HG02852 (cell line): ENCODE measurements around the gene EYA2.

Experiments
- ATAC-seq: cut with Tn5 transposase; IDR thresholded peaks from one replicate; pipeline ENCODE4 v1.9.1; 2021; ENCODE audit warnings: mild to moderate bottlenecking, moderate library complexity; ENCODE audit not compliant: unreplicated experiment

The EYA2 gene

DNA sequence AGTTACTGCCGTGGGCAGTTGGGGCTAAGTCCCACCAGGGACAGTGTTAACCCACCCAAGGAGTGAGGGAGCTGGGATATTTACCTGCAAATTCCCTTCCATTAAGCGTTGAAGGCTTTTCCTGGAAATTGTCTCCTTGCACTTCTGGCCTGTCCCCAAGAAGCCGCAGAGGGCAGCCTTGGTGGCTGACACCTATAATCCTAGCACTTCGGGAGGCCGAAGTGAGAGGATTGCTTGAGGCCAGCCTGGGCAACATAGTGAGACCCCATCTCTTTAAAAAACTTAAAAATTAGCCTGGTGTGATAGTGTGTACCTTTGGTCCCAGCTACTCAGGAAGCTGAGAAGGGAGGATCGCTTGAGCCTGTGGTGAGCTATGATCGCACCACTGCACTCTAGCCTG is 204.4 kb downstream of the EYA2 start:
- ATAC-seq: no peak

DNA sequence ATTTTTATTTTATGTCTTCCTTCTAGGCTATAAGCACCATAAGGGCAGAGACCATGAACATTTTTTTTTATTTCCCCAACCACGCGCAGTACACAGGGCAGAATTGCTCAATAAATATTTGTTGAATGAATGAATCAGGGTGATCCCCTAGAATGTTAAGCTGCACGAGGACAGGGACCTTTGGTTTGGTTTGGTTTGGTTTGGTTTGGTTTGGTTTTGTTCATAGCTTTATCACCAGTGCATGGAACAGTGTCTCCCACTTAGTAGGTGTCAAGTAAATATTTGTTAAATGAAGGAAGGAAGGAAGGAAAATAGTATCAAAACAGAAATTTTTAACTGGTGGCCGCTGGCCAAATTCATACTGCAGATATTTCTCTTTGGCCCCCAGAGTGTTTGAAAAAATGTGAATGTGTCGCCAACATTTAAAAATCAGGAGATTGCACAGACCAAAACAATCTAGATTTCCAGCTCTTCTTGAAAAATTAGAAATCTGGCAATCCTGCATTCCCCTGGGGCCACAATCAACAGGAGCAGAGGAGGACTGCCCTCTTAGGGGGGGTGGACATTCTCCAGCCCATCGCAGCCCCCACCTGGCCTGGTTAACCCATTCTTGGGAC is 205.3 kb downstream of the EYA2 start:
- no peak for ATAC-seq

DNA sequence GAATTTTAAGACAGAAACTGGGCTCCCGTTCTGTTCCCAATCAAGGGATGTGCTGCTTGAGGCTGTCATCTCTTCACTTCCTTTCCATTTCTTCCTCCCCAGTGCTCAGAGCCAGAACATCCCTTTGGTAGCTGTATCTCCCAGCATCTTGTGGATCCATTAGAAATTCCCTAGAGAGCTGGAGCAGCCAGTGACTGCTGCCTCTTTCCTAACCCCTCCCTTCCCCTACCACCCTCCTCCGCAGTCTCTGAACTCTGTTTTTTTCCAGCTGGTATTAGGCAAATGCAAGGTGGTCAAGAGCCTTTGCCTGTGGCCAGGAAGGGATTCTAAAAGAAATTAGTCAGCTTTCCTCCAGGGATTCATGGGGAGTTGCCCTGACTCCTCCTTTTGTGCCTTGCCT is 208.0 kb downstream of the EYA2 start:
- ATAC-seq: no peak

DNA sequence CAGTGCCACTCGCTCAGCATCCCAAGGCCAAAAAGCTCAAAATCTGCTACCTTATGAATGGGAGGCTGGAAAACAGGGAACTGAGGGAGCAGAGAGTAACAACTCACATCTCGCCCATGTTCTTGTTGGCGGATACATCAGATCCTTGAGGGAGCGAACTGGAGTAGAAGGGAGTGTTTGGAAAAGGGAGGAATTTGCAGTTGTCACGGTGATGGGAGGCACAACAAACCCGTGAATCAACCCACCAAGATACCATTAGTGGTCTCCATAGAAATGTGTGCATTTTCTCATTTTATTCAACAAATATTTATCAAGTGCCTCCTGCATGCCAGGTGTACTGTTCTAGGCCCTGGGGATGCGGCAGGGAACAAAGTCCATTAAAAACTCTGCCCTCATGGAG is 212.1 kb downstream of the EYA2 start:
- ATAC-seq: no peak

DNA sequence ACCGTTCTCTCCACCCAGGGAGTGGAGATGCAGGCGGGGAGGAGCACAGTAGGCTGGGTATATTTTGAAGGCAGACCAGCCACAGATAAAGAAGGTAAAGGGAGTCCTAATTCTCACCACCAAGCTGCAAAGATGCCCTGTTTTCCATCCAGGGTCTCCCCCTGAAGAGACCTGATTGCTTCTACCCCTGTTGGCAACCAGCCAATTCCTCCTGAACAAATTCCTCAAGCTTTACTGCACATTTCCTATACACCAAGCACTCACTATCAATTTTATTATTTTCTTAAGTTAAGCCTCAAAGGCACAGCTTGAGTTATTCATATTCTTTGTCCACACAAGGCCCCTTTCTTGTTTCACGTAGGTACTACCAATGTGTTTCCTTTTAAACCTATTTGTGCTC is 214.4 kb downstream of the EYA2 start:
- ATAC-seq: no peak

DNA sequence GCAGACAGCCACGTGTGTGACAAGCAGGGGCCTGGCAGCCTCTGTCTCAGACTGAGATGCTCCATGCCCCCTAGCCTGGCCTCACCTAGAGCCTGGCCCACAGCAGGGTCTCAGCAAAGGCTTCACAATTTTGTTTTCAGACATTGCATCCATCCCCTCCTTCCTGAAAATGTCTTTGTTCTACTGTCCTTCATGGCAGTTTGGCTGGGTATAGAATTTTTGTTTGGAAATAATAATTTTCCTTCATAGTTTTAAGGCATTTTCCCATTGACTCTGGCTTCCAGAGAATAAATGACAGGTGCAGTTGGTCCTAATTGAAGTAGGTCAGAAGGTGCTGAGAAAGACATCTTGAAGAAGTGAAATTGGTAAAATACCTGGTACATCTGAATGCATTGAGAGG is 216.2 kb downstream of the EYA2 start:
- no peak for ATAC-seq

DNA sequence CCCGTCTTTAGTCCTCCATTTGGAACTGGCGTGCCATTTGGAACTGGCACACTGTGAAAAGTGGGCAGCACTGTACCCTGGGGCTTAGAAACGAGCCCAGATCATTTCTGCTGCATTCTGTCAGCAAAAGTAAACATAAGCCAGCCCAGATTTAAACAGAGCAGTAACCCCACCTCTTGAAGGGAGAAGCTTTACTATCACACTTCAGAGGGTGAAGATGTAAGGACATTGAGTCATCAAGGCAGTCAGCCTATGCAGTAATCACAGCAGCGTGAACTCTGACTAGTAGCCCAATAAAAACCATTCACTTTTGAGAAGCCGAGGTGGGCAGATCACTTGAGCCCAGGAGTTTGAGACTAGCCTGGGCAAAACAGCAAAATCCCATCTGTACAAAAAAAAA is 216.9 kb downstream of the EYA2 start:
- ATAC-seq: no peak

DNA sequence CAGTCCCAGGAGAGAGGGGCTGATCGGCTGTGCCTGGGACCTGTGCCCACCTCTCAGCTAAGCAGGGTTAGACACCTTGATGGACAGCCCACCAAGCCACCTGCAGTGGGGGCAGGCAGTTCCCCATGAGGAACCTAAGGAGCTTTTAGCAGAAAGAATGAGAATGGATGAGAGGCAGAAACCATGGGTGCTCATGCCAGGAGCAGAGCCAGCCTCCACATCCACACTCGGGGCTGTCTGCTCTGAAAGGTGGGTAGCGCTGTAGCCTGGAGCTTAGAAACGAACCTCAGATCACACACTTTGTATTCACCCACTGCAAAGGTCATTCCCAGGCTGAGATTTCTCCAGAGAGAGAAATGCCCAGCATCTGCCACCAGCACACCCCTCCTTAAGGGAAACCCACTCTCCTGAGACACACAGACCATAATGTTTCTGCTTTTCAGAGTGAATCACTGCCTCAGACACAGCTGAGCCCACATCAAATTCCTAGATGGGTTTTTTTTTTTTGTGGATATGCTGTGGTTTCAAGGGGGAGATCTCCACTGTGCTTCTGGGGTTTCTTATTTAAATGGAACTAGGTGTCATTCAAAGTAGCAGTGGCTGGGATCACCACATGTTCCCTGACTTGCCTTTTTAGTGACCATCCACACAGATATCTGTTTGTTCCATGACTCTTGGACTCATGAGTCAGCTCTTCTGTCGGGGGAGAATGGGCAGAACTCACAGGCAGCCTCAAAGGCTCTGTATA is 218.9 kb downstream of the EYA2 start:
- no peak for ATAC-seq

DNA sequence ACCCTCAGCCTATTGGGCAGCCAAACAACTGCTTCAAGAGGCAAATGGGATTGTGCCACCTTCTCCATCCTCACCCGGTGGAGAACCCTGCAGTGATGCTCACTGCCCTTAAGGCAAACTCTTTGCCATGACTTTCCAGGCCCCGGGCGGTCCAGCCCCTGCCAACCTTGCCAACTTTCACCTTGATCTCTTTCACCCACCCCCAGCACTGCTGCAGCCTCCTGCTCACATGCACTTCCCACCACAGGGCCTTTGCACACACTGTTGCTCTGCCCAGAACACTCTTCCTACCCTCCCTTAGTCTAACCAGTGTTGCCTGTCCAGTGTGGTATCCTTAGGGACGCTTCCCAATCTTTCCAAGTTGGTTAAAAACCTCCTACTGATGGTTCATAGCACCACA is 221.1 kb downstream of the EYA2 start:
- no peak for ATAC-seq

DNA sequence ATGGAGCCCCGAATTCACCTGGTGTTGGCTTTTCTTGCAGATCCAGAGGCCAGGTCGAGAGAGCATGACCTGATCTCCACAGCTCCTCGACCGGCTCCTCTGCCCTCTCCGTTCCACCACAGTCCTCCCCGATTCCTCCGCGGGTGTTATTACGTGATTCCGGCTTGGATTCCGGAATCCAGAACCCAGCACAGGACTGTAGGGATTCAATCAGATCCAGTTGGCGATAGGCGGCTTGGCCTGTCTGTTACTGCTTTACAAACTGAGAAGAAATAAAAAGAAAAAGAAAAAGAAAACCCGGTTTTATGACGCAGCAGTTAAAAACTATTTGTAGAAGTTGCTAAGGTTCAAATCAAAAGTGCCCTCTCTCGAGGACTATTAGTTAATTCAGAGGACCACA is 222.7 kb downstream of the EYA2 start:
- no peak for ATAC-seq

DNA sequence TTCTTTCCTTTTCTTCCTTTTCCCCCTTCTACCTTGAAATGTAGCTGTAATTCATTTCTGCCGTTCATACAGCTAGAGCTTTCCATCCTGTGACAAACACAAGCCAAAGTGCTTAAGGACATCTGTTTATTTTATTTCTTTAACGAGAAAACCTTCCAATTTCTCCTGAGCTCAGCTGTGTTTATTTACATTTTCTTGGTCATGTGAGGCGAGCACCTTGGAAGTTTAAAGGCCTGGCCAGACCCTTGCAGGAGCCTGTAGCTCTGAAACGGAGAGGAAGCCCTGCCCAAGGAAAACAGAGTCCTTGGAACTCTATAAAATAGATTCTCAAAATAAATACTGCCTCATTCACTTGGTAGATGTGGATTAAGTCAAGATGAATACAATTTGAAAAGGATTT is 223.1 kb downstream of the EYA2 start:
- ATAC-seq: no peak

DNA sequence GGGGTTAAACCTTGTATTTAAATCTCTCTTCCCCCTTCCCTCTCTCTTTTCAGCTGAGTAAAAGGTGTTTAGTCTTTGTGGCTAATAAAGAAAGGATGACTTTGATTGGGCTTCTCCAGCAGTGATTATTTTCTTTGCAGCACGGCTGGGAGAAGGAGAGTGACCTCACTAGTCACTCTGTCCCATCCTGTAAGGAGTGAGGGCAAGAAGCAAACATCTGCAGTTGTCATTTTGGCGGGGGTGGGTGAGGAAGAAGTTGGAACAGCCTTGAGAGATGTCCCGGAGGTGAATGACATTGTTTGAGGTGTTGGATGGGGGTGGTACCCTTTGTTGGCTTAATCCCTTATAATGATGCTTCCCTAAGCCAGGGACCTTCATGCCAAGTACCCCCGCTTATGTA is 223.6 kb downstream of the EYA2 start:
- ATAC-seq: no peak

DNA sequence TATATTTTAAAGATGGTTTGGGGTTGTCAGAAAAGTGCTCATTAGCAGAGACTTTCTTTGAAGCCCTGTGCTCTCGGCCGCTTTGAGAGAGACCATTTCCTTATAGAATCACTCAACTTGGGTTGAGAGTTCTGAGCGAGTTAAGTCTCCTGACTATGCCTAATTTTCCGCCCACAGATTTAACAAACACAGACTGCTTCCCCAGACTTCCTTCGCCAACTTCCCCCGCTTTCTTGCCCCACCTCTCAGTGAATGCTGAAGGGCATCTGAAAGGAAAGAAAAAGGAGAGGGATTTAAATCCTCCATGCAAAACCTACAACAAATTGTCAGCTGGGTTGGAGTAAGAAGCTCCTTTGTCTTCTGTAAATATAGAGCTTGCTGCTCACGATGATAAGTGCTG is 224.0 kb downstream of the EYA2 start:
- no peak for ATAC-seq

DNA sequence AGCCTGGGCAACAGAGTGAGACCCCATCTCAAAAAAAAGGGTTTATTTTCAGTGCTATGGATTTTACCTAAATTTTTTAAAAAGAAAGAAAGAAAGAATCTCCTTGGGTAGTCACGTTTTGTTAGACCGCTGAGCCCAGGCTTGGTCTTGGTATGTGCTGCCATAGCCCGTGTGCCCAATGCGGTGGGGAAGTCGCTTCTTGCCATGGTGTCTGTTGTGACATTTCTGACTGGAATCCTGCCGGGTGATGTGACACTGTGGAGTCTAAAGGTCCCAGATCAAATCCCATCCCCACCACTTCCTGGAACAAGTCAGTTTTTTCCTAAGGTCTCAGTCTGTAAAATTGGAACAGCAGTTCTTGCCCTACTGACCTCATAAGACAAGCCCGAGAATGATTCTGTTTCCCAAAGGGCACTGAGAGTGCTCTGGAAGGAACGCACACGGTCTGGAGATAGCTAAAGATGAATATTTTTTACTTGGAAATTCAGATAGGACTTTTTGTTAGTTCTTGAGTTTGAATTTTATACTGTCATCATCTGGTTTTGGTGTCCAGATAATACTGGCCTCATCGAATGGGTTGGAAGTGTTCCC is 225.8 kb downstream of the EYA2 start:
- no peak for ATAC-seq

DNA sequence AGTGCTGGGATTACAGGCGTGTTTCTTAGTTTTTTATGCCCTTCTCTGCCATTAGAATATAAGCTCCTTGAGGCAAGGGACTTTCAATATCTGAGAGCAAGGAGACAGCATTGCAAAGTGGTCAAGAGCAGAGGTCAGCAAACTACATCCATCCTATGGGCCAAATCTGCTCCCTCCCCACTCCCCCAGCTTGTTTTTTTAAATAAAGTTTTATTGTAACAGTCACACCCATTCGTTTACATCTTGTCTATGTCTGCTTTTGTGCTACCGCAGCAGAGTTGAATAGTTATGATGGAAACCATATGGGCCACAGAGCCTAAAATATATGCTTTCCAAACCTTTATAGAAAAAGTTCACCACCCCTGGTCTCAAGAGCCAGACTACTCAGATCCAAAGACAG is 227.9 kb downstream of the EYA2 start:
- ATAC-seq: no peak

DNA sequence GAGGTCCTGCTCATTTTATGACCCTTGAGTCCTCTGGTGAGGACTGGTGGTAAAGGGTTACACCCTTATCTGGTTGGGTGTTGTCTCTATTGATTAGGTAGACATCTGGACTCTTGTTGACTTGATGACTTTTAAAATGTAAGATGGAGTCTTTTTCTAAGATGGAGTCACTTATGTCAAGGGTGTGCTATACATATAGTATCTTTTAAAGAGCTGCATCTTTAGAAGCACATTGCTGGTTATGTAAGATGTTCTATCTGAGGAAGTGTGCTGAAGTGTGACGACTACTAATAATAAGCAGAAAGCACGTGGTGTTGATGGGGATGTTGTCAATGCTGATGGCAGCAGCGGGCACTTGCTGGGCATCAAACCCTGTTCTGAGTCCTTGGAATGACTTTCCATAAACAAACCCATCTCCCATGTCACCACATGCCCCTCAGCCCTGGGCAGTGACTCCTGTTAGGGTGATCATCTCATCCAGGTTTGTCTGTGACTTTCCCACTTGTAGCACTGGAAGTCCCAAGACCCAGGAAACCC is 229.6 kb downstream of the EYA2 start:
- no peak for ATAC-seq

DNA sequence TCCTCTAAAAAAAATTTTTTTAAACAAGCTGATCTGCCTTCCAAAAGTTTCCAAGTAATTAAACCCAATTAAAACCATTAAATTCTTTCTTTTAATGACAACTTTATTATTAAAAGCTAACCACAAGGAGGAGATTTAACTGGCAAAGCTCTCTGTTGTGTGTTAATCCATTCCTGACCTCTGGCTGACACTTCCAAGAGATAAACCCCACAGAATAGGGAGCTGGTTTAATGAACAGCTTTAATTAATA is 230.8 kb downstream of the EYA2 start:
- ATAC-seq: no peak

DNA sequence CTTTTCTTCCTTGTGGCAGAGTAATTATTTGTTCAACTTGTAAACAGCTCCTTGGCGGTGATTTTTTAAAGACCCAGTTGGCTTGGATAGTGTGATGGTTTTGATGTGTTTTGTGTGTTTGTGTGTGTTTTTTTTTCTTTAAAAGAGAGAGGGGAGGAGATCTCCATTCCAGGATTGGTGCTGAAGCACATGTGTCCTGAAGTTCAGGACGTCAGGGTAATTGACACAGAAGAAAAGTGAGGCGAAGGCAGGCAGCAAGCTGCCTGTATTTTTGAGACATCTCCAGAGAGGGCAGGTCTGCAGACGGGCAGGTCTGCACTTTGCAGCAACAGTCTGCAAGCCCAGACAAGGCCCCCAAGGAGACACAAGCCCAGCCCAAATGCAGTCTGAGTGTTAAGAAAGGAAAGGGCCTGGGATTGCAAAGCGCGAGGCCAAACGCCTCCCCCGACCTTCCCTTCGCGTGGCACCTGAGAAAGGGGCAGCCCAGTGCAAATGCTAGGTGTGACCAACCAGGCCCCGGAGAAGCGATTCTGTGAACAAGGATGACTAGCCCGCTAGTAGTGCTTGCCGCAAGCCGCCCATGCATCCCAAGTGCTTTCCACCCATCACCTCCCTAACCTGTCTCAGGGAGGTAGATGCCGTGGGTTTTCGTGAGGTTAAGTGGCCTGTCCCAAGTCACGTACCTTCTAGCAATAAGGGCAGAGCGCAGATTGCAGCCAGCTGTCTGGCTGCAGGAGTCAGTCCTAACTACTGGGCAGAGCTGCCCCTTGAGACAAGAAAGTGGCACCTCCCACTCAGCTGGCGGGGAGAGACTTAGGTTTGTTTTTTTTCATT is 231.3 kb downstream of the EYA2 start:
- ATAC-seq: no peak

DNA sequence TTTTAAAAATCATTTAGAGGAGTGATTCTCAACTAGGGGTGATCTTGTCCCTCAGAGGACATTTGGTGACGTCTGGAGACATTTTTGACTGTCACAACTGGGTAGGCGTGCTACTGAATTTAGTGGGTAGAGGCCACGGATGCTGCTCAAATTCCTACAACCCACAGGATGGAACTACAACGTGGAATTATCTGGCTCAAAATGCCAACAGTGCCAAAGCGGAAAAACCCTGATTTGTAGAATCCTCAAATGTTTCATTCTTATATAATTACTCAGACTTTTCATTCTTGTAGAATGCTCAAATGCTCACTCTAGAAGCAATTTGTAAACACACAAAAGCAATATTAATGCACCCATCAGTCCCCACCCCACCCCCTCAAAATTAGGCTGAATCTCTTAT is 232.1 kb downstream of the EYA2 start:
- no peak for ATAC-seq

DNA sequence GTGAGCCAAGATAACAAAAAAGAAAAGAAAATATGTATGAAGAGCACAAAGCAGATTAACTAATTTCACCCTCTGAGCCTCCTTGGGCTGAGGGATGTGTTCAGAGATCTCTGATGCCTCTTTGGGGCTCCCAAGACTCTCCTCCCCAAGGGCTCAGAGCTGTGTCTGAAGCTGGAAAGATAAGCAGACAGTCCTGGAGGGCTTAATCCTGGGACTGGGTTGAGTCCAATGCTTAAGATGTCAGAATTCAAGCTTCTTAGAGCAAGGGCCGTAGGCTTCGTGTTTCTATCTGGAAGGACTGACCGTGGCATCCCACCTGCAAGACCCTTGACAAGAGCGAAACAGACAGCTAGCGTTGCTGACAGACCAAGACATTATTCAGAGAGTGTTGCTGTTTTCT is 232.9 kb downstream of the EYA2 start:
- no peak for ATAC-seq

DNA sequence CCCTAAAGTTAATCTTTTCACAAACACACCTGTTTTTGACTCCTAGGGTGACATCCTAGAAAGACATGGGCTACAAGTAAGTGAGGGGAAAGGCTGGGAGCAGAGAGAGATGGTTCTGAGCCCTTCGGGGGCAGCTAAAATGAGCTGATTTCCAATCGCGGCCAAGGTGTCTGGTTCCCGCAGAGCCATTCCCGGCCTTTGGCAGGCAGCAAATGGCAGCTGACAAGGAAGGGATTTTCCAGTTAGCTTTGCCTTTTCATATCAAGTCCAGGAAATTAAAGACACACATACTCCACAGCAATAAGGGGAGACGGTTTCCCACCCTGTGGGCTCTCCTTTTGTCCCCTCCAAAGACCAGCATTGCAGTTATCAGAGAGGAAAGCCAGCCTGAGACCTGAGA is 233.4 kb downstream of the EYA2 start:
- no peak for ATAC-seq

DNA sequence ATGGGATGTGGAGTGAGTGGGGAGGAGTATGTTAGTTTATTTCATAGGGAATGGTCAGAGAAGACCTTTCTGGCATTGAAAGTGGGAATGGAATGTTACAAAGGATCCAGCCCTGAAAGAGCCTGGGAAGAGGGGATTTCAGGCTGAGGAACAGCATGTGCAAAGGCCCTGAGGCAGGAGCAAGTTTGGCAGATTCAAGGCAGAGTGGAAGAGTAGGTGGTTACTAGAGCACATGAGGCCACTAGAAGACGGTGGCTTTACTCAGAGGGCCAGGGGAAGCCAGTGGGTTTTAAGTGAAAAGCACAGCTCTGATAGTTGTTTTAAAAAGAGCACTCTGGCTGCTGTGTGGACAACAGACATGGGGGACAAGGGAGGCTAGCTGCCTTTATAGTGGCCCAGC is 234.7 kb downstream of the EYA2 start:
- ATAC-seq: no peak
